ENCODE measurements around the gene CCDC190. TPM values are rescaled to one million over a fixed set of nuclear protein-coding genes. Genes with fewer than 3 reads are reported as not detected.
A peak's percentile ranks its signal among the peaks of the same experiment; 100 is the strongest.
"Not testable (repeated sequence)": the region's sequence is repeated elsewhere in the genome, so short reads cannot be mapped to it uniquely, and the experiment has no call there.

Gene CCDC190
- total RNA-seq, 1 donor from 2014 or later: 11.8 TPM

DNA sequence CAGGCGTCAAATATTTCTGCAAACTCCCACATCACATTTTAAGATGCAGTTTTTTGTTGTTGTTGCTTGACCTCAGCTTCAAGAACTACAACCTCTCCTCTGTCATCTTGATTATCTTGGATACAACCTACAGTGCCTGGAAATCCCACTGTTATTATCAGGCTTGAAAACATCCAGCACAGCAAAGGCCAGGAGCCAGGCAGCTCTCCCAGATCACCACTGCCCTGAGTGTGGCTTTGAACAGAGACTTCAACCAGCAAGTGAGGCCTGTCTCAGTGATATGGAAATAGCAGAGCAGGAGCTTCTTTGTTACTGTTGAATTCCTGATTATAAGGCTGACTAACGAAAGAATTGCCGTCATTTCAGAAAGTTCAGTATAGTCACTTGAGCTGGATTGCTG, 28.5 kb downstream of the CCDC190 start:
- DNase-seq: no peak

DNA sequence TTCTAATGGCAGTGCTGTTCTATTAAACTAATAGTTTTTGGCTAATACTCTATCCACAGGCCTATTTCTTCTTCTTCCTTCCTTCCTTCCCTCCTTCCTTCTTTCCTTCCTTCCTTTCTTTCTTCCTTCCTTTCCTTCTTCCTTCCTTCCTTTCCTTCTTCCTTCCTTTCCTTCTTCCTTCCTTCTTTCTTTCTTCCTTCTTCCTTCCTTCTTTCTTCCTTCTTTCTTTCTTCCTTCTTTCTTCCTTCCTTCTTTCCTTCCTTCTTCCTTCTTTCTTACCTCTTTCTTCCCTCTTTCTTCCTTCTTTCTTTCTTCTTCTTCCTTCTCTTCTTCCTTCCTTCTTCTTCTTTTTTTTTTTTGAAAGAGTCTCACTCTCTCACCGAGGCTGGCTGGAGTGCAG, 31.7 kb downstream of the CCDC190 start:
- no peak for DNase-seq

DNA sequence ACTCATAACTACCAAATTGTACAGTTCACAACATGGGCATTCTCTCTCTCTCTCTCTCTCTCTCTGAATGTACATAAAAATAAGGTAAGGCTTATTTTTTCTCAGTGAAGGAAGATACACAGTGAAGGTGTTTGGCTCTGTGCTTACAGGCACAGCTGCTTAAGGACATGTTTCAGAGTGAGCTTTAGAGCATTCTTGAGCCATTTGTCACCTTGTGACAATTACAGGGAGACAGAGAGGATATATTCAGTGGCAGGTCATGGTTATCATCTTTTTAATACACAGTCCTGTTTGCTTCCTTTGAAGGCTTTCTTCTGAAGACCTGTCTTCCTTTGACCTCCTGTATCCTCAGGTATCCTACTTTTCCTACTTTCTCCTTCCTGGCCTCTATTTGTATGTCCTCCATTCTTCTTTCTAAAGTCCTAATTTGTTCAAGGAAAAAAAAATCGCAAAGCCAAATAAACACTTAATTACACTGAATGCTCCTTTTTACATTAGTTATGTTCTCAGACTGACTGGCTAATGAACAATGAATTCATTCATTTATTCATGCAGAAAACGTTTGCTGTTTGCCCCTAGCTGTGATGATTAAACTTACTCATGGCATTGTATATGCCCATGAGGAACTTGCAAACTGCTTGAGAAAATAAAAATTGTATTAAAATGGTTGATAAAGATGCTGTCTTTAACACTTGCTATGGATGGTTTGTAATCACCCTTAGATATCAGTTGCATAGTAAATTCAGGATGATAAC, 37.0 kb downstream of the CCDC190 start:
- DNase-seq: no peak

DNA sequence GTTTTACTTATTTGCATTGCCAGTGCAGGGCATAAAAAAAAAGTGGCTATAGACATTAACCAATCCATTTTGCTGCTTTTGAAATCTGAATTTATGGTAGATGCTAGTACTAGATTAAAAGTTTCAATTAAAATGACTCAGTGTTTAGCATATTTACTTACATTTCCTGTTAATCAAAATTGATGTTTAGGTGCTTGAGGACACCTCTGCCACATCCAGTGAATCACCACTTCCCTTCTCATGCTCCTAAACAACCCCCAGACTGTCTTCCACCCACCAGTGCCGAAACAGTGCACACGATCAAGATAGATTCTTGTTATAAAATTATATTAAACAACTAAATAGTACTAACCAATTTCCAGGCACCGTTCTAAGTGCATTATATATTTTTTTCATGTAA, 37.7 kb downstream of the CCDC190 start:
- DNase-seq: no peak

DNA sequence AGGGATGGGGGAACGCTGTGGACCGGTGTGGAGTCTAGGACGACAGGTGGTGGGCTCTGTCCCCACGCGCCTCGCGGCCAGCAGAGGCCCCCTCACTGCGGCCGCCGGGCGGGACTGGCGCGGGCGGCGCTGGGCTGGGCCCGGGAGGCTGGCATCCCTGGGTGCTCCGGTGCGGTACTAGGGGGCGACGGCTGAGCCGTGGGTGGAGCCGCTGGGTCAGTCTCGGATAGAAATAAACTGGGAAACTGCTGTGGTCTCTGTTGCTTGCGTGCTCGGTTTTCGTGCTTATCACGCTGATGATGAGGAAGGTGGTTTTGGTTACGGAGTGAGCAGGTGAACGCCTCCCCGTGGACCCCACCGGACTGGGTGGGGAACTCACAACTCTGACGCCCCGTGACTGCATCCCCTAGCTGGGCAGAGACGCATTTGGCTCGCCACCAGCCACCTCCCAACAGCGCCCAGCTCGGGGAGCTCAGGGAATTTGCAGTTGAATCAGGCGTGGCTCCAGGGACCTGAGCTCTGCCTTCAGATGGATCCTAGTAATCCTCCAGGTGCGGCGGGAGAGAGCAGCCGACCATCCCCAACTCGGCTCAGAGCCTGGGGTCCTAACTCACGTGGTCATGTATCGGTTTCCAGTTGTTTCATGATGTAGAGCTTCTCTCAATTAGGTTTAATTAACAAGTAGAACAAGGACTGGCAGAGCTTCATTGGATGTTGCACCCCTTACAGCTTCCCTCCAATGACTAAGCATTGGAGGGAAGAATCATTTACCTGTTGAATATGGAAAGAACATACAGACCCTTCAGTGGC, 38.4 kb downstream of the CCDC190 start:
- DNase-seq: peak; percentile 5

DNA sequence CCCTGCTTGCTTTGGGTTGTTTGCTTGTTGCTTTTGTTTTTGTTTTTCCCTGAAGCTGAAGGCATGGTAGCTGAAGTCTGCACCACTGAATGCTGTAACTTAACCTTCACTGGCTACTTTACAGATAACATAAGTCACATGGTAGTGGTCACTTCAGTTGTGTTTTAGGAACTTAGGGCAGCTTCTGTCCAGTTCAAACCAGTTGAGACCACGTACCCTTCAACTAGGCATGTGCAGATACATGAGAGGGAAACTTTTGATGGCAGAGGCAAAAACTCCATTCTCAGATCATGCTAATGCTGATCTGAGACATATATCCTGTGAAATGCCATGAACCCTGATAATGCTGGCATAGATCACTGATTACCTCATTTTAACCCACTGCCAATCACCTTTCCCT, 42.3 kb downstream of the CCDC190 start:
- not testable (repeated sequence) for DNase-seq

DNA sequence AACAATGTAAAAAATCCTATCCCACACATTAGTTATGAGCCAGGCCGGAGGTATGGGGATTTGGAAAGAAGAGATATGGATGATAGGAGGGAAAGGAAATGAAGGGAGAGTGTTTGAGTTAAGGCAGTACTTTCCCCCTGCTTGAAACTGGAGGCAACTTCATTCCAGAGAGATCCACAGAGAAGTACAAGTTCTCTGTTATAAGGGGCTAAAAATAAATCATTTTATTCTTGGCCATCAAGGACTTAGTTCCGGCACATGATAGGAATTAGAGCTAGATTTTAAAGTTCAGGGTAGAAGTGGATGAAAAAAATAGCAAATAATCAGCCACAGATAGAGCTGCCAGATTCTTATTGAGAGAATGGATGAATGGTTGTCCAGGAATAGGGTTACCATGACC, 42.8 kb downstream of the CCDC190 start:
- DNase-seq: not testable (repeated sequence)

DNA sequence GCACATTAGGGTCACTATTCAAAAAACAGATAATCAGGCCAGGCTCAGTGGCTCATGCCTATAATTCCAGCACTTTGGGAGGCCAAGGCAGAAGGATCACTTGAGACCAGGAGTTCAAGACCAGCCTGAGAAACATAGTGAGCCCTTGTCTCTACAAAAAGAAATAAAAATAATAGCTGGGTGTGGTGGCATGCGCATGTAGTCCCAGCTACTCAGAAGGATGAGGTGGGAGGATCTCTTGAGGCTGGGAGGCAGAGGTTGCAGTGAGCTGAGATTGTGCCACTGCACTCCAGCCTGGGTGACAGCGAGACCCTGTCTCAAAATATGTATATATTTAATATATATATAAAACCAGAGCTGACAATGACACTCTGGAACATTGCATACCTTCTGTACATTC, 48.6 kb downstream of the CCDC190 start:
- not testable (repeated sequence) for DNase-seq

DNA sequence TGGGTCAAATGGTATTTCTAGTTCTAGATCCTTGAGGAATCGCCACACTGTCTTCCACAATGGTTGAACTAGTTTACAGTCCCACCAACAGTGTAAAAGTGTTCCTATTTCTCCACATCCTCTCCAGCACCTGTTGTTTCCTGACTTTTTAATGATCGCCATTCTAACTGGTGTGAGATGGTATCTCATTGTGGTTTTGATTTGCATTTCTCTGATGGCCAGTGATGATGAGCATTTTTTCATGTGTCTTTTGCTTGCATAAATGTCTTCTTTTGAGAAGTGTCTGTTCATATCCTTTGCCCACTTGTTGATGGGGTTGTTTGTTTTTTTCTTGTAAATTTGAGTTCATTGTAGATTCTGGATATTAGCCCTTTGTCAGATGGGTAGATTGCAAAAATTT, 53.5 kb downstream of the CCDC190 start:
- DNase-seq: not testable (repeated sequence)

Other genes starting within 250 kb of the CCDC190 start
- gene DDR2, start 228.7 kb downstream of the CCDC190 start, total RNA-seq: 60.6 TPM
- gene HSD17B7, start 70.5 kb downstream of the CCDC190 start, total RNA-seq: 18.9 TPM
- gene RGS4, start 208.2 kb upstream of the CCDC190 start, total RNA-seq: 3.9 TPM

All from tongue (tissue), 2 donors.